Umbilical cord (tissue), 2 donors: ENCODE measurements around the gene ZNF385B. TPM values are rescaled to one million over a fixed set of nuclear protein-coding genes. Genes with fewer than 3 reads are reported as not detected.

Experiments used
- DNase-seq: peaks from one replicate; pipeline ENCODE4 v3.0.0-alpha.2; 2015; ENCODE audit warnings: low spot score
- total RNA-seq: library from RNA; depleted of rRNA; stranded (reverse); fragments of >200 nt; gene quantifications from one replicate; pipeline ENCODE4 v1.2.3, GENCODE V29; 2014; ENCODE audit warnings: low replicate concordance; ENCODE audit not compliant: insufficient read depth

ZNF385B gene
- total RNA-seq, 1 donor from 2014 or later = 0.72 TPM

DNA sequence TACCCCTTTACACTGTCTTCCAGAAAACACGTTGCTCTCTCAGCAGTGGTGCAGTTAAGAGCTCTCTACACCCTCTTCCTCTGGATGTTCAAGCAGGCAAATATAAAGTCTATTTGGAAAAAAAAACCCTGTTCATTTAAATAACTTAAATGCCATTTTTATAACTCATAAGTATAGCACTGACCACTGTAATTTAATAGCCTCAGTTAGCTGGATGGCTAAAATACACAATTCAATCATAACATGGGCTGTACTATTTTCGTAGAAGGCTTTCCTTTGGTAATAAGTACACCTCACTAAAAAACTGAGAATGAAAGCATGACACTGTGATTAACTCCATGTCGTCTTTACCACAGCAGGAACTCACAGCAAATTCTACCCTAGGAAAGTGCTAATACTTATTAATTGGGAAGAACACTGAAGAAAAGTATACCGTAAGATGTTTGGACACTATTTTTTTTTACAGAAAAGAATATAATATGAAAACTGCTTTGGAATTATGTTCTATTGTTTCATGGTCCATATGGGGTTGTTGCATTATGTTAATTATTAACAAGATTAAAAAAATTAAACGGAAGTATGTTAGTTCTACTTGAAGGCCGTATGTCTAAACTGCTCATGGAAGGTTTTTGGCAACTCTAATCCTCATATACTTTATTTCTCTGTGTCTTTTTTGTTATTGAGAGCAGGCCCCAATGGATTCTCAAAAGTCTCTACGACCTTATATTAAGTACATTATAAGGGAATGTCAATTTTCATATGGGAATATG, 269.1 kb downstream of the ZNF385B start:
- DNase-seq = no peak

GRCh38 chr2:179591690-179592089, 269.7 kb downstream of the ZNF385B start:
- DNase-seq = no peak

GRCh38 chr2:179588486-179589145, 272.8 kb downstream of the ZNF385B start:
- DNase-seq = no peak

- DNase-seq = no peak
Measured at GRCh38 chr2:179584760-179585159, 276.7 kb downstream of the ZNF385B start.

DNA sequence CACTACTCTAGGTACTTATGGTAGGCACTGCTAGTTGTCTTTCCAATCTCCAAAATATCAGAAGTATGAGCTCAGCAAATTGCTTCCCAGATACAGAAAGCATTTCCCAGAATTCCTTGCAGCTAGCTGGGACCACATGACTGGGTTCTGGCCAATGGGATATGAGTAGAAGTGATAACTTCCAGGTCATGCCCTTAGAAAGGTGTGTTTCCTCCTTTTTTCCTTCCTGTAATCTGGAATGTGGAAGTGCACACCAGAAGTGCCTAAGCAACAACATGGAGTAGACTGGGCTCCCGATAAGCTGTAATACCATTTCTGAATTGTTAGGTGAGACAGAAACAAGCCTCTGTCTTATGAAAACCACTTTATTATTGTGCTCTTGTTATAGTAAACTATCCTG, 279.8 kb downstream of the ZNF385B start:
- no peak for DNase-seq

GRCh38 chr2:179580378-179581146, 280.9 kb downstream of the ZNF385B start:
- no peak for DNase-seq

DNA sequence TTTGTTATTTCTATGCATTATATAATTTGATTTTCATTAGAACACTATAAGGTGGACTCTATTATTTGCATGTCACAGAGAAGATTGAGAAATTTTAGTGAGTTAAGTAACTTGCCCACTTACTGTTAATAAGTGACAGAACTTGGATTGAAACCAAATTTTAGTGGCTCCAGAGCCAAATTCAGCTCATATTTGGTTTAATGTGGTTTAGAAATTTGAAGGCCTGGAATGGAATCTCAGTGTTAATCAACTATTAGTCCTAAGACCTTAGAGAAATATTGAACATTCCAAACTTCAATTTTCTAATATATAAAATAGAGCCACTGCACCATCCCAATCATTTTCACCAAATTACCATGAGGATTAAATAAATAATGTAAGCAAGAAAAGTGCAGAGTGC, 281.6 kb downstream of the ZNF385B start:
- DNase-seq = no peak

DNA sequence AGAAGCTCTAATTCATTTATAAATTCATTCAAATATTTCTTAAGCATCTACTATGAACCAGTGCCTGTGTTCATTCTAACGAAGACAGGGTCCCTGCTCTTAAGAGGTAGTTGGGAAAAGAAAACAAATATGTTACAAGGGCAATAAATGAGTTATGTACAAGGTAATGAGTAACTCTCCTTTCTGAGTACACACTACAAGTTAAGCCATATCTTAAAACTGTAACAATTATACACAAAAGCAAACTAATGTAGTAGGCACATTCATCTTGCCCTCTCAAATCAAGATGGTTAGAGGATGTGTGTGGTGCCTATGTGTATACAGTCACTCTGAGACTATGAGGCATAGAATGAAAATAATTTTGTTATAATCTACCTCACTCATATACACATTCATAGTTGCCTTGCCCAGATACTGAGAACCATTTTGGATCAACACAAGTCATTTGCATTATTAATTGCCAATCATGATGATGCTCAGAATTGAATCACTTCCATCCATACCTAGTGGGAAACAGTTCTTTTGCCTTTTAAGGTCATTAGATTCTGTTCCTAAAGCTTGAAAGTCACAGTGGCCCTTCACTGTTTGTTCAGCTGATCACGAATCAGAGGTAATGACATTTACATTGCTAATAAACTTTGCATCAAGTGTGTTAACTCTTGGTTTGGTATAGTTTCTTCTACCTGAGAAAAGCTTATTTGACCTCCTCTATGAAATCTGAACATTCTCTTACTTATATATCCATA, 283.1 kb downstream of the ZNF385B start:
- no peak for DNase-seq

GRCh38 chr2:179574061-179574519, 287.3 kb downstream of the ZNF385B start:
- no peak for DNase-seq

GRCh38 chr2:179572544-179572943, 288.9 kb downstream of the ZNF385B start:
- no peak for DNase-seq

DNA sequence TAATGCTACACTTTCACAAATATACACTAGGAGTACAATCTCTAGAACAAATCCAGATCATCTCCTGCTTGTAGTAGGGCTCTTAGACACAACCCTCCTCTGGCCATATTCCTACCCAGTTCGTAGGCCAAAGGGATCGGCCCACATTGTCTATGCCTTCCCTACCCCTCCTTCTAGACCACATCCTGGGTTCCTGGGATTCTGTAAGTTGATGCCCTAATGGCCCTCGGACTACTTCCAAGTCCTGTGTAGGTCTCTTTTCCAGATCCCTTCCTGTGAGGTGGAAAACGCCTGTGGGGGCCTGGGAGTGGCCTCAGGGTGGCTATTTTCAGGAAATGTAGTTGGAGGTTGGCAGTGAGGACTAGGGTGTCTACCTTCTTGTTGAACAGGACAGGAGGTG, 289.7 kb downstream of the ZNF385B start:
- no peak for DNase-seq

DNA sequence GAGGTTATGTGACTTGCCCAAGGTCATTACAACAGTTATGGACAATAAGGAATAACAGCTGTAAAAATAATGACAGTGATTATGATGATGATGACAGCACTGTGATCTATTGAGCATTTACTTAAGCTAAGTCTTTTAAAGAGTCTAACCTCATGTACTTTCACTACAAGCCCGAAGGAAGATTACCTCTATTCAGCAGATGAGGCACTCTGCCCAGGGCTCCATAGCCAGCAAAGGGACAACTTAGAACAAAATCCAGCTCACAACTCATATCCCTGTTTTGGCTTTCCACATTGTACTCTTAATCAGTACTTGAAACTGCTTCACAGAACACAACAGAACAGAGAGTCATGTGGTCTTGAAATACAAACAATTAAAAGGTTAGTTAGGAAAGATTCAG, 290.2 kb downstream of the ZNF385B start:
- peak; percentile 55 for DNase-seq

DNA sequence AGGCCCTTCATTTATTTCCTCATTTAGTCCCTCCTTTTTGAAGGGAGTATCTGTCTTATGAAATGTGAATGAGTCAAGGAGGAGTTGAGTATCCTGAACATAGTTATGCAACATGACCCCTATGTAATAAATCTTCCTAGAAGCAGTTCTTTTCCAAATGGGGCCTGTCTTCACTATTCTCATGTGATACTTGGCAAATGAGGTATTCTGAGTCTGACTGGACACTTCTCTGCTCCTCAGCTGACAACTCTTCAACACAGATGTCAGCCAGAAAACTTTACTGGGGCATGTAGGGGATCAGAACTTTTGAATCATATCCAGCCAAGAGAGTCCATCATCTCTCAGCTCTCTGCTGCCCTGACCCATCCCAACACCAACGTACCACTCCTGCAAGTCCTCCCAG, 291.6 kb downstream of the ZNF385B start:
- peak; percentile 71 for DNase-seq

DNA sequence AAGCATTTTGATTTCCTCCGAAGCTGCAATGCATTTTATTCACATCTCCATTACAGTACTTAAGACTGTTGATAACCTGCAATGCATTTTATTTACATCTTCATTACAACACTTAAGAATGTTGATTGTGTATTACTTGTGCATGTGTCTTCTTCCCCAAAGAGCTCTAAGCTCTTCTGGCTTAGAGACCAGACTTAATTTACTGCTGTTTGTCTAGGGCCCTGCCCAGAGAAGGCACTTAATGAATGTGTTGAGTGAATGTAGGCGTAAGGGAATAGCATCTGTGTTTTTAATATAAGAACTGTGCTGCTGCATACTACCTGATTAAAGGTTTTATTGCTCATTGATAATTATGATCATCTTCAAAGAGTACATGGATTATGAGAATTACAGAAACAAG, 295.6 kb downstream of the ZNF385B start:
- no peak for DNase-seq

DNA sequence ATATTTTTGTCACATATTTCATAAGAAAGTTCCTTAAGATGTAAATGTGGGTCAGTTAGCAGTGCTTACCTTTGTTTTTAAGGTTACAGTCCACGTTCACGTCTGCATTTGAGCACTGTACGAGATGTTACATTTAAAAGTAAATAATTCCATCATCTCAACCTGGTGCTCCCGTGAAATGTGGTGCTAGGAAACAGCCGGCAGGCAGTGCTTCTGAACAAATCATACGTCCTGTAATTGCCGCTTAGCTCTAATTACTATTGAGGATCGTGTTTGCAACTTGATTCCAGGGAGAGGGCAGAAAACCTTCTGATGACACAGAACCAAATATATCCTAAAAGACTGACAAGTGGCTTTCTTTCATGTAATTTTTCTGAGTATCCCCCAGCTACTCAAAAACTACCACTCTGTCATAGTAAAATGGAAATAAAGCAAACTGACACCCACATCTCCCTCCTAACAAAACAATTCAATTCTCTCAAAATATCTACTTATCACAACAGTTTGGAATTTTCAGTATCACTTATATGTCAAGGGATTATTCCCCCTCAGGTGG, 299.0 kb downstream of the ZNF385B start:
- no peak for DNase-seq

GRCh38 chr2:179561702-179562101, 299.7 kb downstream of the ZNF385B start:
- DNase-seq = no peak

GRCh38 chr2:179560257-179560735, 301.1 kb downstream of the ZNF385B start:
- DNase-seq = no peak

DNA sequence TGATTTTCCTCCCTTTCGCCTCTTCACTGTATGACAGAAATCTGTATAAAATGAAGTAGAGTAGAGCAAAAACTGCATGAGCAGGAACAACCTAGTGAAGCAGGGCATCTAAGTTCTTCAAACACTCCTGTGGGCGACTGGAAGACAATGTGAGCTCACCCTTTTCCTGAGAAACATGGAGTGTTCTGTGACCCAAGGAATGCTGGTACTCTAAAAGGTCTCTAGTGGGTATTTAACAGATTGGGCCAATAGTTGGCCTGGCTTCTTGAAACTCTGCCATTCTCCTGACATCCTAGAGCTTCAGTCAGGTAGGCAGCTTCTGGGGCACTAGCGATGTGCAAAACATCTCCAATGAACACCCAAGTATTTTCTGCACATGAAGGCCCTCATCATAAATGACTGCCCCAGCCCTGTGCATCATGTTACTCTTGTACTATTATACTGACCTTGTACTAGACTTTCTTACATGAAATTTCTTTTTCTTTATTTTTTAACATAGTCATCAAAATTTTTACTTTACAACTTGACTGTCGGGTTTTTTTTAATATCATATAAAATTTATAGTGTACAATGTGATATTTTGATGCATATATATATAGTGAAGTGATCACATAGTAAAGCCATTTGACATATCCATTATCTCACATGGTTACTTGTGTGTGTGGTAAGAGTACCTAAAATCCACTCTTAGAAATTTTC, 302.2 kb downstream of the ZNF385B start:
- no peak for DNase-seq

DNA sequence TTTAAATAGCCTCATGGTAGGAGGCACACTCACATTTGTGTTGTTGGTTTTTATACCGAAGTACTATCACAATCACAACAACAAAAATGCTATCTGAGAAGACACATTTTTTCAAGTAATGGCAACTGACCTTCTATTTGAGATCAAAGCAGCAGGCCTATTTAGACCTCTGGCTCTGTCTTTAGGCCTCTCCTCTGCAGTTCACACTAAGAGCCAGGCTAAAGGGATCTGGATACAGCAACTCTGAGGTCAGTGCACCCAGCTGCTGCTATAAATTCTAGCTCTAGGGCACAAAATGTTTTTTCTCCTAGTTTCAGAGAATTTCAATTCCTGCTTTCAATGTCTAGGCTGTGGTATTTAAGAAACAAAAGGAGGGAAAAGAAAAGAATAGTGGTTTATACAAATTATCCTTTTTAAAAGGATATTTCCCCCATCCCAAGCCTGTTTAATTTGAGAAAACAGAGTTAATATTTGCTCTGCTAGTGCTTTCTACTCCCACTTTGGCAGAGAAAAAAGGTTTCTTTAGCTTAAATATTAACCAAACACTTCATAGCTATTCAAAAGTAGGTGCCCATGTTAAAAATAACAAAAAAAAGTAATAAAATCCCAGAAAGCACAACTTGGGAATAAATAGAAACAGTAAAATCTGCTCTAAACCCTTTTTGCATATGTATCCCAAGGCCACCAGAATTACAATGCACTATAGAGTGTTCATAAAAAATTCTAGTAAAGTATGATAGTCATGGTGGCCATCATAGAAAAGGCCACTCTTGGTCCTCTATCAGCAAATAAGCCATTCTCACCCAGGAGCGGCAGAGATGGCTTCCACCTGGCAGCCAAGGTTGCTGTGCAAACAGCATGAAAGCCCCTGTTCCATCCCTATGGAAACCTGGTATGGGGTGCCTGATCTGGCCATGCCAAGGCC, 303.1 kb downstream of the ZNF385B start:
- peak; percentile 85 for DNase-seq
